ENCODE measurements around the gene COQ8B.

Gene COQ8B

DNA sequence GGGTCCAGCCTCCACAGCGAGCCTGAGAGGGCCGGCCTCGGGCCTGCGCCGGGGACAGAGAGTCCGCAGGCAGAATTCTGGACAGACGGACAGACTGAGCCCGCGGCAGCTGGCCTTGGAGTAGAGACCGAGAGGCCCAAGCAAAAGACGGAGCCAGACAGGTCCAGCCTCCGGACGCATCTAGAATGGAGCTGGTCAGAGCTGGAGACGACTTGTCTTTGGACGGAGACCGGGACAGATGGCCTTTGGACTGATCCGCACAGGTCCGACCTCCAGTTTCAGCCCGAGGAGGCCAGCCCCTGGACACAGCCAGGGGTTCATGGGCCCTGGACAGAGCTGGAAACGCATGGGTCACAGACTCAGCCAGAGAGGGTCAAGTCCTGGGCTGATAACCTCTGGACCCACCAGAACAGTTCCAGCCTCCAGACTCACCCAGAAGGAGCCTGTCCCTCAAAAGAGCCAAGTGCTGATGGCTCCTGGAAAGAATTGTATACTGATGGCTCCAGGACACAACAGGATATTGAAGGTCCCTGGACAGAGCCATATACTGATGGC lies 716 bp upstream of the COQ8B start:
- peak in 1 of 4 experiments; percentile 6 for DNase-seq

- DNase-seq: no peak
Measured at GRCh38 chr19:40716031-40716481, 630 bp downstream of the COQ8B start.

GRCh38 chr19:40714441-40715299 lies 2.0 kb downstream of the COQ8B start:
- peak; percentile 89 to 94 (median 92) for DNase-seq

DNA sequence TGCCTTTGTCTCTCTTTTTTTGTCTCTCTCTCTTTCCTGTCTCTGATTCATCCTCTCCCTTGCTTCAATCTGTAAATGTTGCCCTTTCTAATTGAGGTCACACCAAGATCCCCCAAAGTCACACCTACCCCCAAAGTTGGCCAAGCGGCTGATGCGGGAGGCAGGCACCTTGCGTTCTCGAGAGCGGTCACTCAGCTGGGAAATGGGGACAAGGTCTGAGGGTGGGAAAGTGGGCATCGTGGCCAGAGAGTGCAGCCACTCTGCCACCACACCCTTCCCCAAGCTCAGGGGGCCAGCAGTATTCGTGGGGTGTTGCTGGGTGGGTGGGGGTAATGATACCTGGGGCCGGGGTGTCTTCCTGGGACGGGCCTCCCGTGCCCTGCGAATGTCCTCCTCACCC lies 2.7 kb downstream of the COQ8B start:
- no peak for DNase-seq

GRCh38 chr19:40709817-40710216 lies 6.9 kb downstream of the COQ8B start:
- no peak for DNase-seq

DNA sequence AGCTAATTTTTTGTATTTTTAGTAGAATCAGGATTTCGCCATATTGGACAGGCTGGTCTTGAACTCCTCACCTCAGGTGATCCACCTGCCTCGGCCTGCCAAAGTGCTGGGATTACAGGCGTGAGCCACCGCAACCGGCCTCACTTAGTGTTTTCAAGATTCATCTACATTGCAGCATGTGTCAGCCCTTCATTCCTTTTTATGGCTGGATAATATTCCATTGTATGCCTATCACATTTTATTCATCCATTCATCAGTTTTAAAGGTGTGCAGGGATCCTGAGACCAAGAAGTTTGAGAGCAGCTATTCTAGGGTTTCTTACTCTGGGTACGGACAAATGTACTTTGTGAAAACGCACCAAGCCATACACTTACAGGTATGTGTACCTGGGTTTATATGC lies 9.1 kb downstream of the COQ8B start:
- DNase-seq: no peak

GRCh38 chr19:40705950-40706619 lies 10.6 kb downstream of the COQ8B start:
- DNase-seq: no peak

DNA sequence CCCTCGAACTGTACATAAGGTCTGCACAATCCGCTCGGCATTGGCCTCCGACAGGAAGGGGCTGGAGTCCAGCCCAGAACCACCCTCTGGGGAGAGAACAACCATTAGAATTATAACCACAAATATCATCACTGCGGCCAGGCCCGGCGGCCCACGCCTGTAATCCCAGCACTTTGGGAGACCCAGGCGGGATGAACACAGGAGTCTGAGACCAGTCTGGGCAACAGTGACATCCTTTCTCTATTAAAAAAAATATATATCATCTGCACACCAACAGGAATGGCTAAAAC lies 11.4 kb downstream of the COQ8B start:
- no peak for DNase-seq

- DNase-seq: no peak
Measured at GRCh38 chr19:40704491-40705361, 12.0 kb downstream of the COQ8B start.

GRCh38 chr19:40703029-40703755 lies 13.5 kb downstream of the COQ8B start:
- DNase-seq: no peak

DNA sequence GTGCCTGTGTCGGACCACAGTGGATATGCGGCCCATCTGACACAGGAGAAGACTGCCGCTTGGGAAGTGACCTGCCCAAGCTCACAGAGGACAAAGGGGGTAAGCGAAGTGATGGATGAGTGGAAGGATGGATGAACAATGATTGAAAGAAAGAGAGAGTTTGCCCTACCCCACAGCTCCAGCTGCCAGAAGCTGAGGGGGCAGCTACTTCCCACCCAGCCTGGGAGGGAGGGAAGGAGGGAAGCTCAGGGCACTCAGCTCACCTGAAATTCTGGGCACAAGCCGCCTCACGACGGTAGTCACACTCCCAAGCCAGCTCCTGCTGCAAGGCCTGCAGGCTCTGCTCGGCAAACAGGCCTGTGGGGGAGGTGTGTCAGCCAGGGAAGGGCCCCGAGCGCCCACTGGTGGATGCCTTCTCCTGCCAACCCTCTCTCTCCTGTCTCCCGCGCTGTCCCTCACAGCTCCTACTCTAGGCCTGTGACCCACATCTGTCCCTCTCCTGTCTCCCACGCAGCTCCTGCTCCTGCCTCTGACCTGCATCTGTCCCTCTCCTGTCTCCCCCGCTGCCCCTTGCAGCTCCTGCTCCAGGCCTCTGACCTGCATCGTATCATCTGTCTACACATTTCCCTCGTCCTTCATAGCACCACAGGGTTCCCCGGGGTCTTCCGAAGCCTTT lies 14.2 kb downstream of the COQ8B start:
- DNase-seq: peak in 1 of 4 experiments; percentile 25

DNA sequence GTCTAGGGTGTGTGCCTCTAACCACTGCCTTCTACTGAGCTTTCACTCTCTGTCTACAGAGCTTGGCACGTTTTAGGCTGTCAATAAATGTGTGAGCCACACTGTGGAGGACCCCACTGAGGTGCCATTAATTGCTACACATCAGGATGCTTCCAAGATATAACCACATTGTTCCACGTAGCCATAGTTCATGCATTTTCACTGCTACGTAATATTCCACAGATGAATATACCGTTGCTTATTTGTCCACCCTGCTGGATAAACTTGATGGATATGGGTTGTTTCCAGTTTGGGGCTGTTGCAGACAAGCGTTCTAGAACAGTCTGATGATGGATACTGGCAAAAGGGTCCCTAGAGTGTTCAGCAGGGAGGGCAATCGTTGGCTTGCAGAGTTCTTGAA lies 14.9 kb downstream of the COQ8B start:
- no peak for DNase-seq

DNA sequence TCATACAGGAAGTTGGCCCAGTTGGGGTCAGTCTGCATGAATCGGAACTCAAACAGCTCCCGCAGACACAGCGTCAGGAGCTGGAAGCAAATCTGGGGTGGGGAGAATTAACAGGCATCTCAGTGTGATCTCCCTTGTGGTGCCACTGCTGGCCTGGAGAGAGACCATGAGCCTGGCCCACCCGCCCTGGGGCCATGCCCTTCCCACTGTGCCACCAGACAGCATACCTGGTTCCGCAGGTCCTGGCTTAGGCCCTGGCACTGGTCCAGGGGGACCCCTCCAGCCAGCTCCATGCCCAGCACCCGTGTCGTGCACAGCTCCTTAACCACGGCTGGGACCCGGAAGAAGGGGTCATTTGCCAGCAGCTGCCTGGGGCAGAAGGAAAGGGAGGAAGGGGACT lies 16.6 kb downstream of the COQ8B start:
- DNase-seq: no peak

GRCh38 chr19:40697007-40697406 lies 19.7 kb downstream of the COQ8B start:
- DNase-seq: no peak

DNA sequence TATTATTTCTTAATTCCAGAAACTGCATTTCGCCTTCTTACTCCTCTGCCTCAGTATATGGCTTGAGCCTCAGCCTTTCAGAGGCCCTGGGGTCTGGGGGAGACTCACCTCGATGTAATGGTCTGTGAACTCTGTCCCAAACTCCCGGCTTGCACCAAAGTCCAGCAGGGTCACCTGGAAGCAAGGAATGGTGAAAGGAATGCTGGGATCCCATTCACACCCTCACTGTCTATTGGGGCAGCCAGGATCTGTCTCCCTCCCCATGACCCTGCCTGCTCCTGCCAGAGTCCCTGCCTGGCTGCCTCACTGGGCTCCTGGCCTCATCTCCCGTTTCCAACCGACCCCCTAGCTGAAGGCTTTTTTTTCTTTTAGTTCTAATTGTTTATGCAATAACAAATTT lies 20.8 kb downstream of the COQ8B start:
- DNase-seq: no peak

GRCh38 chr19:40693896-40694295 lies 22.8 kb downstream of the COQ8B start:
- DNase-seq: no peak

GRCh38 chr19:40693150-40693788 lies 23.4 kb downstream of the COQ8B start:
- DNase-seq: no peak

GRCh38 chr19:40692212-40692551 lies 24.5 kb downstream of the COQ8B start:
- no peak for DNase-seq

DNA sequence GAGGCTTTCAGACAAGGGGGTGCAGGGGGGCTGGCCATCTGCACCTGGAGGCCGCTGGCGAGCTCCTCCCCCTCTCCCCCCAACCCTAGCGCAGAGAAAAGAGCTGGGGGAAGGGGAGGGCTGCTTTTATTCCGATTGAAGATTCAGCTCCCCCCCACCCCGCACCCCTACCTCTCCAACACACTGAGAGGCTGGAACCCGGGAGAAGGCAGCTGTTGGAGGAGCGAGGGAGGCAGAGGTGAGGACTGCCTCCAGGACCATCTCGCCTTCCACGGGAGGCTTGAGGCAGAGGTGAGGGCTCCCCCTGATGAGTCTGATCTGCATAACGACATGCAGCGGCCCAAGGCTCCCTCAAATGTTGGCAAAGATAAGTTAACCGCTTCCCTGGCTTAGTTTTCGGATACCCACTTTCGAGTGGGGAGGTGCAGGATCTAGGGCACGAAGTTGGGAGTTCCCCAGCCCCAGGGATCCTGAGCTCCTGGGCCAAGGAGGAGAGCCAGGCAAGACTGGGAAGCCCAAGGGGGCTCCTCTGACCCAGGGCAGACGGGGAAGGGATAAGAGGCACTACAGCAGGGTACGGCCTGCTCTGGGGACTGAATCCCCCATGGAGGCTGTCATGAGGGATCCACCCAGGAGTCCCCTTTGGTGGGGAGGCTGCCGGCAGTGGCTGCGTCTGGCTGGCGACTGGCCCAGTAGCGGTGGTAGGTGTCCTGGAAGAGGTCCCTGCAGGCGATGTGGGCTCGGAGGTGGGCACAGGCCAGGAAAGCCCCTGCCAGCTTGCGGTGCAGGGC lies 25.1 kb downstream of the COQ8B start:
- no peak for DNase-seq

- DNase-seq: peak; percentile 94 to 98 (median 96)
Measured at GRCh38 chr19:40690693-40691420, 25.8 kb downstream of the COQ8B start.

Measured in suppressor macrophage (primary cell).